HG03039 (cell line): ENCODE results near the gene MYO5B.
"Not testable (repeated sequence)": the region's sequence is repeated elsewhere in the genome, so short reads cannot be mapped to it uniquely, and the experiment has no call there.

Experiments used
- ATAC-seq: cut with Tn5 transposase; IDR thresholded peaks from one replicate; pipeline ENCODE4 v1.9.1; 2021; ENCODE audit warnings: mild to moderate bottlenecking, moderate library complexity; ENCODE audit not compliant: unreplicated experiment

The MYO5B gene

DNA sequence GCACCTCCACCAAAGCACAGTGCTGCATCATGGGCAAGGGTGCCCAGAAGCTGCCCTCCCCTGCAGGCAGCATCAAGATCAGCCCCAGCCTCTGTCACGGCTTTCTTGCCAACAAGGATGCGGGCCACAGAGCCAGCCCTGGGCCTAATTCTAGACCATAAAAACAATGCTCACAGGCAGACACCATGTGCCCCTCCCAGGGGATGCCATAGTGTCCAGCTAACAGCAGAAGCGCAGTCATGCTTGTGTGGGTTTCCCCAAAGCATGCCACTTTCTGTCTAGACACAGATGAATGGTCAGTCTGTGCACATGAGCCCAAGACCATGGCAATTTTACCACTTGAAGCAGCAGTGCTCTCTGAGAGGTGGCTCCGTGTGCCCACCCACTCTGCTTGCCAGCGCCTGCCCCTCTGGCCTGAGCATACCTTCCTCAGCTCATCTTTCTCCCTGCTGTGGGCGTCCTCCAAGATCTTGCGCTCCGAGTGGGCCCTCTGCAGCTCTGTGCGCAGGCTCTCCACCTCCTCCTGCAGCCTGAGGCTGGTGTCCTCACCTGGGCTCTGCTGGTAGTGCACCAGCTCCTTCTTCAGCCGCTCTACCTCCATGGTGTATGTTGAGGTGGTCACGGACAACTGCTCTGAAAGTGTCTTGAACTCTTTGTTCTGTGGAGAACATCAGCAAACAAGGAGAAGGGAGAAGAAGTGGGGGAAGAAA, 300.3 kb downstream of the MYO5B start:
- no peak for ATAC-seq

DNA sequence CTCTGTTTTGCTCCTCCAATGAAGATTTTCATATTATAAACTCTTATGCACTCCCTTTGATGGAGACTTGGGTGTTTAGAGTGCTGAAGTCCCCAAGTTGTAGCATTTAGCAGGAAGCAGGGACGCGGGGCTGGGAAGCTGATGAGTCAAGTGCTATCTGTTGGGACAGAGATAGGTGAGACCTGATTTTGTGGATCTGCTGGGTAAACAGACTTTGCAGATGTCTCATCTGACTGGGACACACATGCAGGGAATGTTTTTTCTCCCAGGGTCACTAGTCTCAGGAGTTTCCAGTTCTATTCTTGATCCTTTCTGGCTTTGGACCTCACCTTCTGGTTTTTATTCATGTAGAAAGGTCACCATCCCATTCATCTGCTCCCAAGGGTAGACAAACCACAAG, 301.9 kb downstream of the MYO5B start:
- no peak for ATAC-seq

DNA sequence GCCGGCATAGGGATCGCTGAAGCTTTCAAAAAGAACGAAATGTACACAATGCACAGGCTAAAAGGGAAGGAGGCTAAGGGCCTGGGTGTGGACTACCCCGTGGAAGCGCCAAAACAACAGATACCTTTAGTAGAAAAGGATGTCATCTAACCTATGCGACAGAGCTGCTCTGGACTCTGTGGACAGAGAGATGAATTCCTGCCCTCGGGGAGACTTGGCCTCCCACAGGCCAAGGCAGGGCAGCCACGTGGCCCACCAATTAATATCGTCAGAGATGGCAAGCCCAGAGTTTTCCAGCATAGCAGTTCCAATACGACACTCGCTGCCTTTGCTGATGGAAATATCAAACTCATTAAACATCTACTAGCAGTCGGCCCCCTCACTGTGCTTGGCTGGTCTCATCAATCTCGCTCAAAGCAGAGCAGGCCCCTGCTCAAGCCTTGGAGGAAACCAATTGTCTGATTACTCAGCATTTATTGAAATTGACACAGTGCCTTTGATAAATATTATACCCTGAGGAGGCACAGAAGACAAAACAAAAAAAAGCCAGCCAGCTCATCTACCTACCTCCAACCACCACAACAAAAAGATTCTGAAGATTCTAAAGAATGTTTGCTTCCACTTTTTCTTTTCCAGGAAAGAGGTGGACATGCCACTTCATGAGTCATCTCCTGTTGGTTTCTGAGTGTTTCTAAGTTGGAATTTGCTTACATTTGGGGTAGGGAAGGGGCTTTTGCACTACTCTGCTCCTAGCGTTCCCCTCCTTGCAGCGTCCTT, 302.6 kb downstream of the MYO5B start:
- no peak for ATAC-seq

DNA sequence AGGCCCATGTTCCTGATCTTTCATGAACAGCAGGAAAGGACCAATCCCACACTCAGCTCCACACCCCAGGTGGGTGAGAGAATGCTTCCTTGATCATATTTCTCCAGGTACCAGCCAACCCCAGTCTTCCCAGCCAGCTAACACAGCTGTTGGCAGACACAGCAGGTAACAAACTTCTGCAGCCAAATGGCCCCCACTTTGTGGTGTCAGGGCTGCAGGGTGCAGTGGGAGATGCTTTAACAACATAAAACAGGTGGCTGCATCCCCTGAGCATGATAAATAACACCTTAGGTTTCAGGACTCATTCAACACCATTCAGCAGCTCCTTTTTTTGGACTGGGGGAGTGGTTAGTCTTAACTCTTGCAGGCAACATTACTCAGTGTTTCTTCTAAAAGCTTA, 304.9 kb downstream of the MYO5B start:
- ATAC-seq = no peak

DNA sequence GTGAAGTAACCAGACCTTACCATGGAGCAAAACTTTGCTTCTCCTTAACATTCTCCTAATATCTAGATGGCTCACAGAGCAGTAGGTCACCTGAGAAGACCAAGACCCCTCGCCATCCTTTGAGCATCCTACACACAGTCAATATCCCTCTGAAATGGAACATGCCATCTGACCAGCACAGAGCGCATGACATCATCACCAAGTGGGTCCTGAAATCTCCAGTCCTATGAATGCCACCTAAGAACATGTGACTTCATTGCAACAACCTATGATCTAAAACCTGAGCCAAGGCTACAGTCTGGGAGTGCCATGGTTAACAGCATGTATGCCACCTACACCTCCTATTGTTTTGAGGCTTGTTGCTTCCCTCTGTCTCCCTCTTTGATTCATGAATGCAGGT, 305.4 kb downstream of the MYO5B start:
- ATAC-seq = not testable (repeated sequence)

DNA sequence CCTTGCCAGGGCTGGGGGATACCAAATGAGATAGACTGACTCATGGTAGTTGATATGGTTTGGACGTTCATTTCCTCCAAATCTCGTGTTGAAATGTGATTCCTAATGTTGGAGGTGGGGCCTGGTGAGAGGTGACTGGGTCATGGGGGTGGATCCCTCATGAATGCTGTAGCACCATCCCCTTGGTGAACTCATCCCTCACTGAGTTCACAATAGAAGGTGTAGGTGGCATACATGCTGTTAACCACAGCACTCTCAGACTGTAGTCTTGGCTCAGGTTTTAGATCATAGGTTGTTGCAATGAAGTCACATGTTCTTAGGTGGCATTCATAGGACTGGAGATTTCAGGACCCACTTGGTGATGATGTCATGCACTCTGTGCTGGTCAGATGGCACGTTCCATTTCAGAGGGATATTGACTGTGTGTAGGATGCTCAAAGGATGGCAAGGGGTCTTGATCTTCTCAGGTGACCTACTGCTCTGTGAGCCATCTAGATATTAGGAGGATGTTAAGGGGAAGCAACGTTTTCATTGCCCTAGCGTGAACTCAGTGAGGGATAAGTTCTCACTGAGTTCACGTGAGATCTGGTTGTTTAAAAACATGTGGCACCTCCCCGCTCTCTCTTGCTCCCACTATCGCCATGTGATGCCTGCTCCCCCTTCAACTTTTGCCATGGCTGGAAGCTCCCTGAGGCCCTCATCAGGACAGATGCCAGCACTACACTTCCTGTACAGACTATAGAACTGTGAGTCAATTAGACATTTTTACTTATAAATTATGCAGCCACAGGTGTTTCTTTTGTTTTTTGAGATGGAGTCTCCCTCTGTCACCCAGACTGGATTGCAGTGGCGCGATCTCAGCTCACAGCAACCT, 307.8 kb downstream of the MYO5B start:
- ATAC-seq = no peak

DNA sequence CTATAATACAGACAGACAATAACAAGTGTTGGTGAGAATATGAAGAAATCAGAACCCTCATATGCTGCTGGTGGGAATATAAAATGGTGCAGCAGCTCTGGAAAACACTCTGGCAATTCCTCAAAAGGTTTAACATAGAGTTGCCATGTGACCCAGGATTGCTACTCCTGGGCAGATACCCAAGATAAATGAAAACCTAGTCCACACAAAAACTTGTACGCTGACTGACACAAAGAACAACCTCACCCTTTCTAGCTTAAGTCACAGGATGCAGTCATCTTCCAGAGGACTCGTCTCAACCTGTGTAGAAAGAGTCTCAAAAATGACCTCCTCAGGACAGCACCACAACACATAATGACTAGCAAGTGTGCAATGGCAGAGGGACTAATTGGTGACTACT, 310.0 kb downstream of the MYO5B start:
- ATAC-seq = no peak

DNA sequence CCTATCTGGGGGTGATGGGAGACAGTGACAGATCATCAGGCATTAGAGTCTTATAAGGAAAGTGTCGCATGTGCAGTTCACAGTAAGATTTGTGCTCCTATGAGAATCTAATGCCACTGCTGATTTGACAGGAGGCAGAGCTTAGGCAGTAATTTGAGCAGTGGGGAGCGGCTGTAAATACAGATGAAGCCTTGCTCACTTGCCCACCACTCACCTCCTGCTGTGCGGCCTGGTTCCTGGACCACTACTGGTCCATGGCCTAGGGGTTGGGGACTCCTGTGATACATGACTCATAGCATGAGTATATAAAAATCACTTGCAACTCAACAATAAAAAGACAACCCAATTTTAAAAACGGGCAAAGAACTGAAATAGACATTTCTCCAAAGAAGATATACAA, 310.5 kb downstream of the MYO5B start:
- ATAC-seq = no peak

DNA sequence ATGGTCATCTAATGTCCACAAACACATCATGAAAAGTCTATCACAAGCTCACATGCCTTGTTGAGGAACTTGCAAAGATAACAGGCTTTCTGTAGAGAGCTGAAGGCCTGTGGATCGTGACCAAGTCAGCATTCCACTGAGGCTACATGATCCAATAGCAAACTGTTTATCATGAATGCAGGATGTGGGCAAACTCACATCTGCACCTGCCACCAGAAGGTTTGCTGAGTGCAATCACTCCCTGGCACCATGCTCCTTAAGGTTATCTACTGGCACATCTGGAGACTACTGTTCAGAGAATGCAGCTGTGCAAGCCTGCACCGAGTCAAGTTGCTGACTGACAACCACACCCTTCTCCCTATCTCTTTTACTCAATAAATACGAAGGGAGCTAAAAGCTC, 314.3 kb downstream of the MYO5B start:
- no peak for ATAC-seq

DNA sequence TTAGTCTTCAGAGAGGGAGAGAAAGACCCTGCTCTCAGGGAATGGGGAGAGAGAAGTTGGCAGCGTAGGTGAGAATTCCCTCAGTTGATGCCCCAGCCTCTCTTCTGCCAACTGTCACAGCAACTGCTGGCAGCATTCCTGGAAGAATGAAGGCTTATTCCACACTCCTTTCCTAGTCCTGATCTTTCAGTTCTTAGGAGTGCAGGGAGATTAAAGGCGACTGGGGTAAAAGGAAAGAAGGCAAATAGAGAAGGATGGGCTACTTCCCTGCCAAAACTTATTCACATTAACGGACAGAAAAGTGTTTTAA, 315.7 kb downstream of the MYO5B start:
- ATAC-seq = no peak

DNA sequence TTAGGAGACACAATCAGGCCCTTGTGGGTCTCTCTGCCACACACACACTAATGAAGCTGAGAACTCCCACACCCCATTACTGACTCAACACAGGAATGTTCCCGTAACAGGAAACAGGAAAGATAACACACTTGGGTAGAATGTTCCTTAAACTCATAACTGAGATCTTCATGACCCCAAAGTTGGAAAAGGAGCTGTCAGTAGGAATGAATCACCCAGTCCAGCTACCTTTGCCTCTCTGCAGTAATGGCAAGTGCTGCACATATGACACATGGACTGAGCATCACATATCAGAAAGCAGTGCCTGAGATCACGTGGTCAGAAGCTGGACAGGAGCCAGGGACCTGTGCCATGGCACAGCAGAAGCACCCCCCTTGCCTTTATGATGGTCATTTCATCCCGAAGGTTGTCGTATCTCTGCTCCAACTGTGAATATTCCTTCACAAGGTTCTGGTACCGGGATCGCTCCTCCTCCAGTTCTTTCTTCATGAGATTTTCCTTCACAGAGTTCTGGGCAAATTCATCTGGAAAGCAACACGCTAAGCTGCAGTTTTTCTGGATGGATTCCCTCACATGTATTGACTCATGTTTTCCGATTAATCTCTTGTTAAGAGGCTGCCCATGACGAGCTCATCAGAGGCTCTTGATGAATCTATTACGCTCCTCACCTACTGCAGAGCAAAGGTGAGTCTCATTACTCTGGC, 316.2 kb downstream of the MYO5B start:
- ATAC-seq = no peak

DNA sequence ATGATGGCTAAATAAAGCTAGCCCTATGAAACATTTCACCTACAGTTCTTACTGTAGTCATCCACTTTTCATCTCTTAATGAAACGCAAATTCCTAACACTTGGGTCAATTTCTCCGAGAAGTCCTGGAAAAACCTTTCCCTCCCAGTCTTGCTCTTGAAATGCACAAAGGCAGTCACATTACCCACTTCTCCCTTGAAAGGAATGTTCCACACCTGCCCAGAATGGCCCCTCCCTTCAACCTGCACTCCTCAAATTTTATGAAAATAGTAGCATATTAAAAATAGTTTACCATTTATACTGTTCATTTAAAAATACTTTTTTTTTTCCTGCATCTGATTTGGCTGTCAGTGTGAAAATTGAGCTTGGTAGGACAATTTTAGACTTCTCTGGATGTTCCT, 316.9 kb downstream of the MYO5B start:
- ATAC-seq = no peak

DNA sequence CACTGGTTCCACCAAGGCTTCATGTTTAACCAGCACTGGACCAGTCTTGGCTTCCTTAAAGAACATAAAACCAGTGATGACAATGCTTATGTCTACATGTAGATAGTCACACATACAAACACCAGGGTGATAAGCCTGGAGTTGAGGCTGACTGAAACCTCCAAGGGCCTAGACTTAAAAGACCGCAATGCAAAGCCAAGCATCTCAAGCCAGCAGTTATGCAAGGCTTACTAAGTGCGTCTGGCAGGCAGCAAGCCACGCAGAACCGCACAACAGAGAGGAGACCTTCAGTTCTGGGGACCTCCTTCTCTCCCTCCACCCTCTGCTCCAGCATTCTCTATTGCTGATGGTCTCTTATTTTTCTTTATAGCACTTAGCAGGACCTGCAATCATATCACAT, 318.4 kb downstream of the MYO5B start:
- ATAC-seq = no peak

DNA sequence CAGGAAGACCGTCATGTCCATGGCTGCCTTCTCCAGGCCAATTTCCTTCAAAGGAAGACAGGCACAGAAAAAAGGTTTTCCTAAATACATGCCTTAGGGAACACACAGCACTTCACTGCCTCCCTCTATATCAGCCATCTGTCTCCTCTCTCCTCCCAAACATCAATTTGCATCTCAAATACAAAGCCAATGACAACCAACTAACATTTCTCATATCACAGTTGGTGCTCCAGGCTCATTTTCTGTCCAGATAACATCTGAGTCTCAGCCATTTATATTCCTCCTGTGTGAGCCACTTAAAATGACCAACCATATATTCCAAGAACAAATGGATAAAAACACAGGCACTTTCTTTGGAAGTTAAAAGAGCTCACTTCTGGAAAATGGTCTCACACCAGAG, 319.2 kb downstream of the MYO5B start:
- no peak for ATAC-seq

DNA sequence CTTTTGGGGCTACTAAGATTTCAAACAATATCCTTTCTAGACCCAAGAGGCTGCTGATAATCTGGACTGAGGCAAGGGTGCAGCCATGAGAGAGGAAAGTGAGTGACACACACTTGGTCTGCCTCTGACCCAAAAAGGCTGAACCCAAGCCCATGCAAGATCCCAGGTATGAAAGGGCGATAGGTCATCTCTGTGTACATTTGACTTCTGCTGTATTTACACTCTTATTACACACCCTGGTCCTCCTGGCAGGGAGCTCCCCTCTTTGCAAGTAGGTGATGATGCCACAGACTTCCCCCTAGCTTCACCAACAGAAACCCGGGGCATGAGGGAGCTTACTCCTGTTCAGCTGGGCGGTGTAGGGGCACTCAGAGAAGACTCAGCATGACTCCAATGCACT, 319.8 kb downstream of the MYO5B start:
- ATAC-seq = no peak

DNA sequence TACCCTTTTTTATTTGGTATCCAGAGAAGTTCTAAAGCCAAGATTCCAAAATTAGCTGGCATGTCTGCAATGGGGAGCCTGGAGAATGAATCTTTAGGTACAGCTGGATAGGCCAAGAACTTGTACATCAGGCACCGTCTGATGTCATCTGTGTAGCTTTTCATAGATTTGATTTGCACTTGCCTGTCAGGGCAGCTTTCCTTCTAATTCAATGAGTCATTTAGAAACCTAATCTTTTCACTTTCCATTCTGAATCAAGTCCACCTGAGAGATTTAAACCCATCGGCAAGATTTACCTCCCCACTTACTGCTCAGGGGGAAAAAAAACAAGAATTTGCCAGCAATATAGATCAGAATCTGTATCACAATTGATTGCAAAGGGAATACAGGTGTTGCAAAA, 320.7 kb downstream of the MYO5B start:
- no peak for ATAC-seq

DNA sequence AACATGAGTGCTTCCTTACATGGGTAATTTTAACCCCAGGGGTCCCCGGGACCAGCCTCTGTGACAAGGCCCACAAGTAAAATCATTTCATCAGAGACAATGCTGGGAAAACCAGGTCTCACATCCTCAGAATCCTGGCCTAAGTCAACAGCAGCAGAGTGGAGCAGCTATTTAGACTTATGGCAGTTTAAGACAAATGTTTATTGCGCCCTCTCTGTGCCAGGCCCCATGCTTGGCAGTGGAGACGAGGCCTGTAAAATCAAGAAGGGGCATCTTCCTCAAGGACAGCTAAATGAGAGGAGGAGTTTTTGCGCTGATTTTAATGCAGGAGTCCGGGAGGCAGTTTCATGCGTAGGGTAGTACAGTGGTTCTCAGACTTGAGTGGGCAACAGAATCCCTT, 325.6 kb downstream of the MYO5B start:
- no peak for ATAC-seq

DNA sequence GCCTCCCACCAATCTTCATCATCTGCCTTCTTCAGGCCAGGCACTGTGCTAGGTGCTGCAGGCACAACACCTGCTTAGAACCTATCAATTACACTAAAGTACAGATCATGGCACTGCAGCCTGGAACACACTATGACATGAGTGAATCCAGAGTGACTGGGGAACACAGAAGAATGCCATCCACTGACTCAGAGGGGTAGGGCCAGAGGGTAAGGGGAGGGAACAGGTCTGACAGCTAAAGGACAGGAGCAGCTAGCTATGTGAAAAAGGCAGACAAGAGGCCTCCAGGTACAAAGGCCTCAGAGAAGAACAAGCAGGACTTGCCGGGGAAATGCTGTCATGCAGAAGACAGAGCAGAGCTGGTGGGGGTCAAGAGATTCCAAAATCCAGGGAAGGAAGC, 328.3 kb downstream of the MYO5B start:
- ATAC-seq = no peak

DNA sequence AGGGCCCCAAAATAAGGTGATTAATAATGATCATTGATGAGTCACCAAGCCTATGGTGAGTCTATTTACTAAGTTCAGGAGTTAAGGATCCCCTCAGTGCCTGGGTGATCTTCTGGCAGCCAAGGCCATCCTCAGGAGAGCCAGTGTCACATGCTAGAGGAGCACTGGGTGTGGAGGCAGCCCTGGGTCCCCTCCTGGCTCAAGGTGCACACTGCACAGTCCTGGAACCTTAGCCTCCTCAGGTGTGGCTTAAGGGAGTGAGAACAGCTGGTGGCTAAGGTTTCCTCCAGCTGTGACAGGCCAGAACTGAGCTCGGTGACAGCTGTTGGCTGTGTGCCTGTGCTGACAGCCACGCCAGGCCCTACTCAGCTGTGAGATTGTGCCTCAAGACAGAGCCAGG, 329.5 kb downstream of the MYO5B start:
- ATAC-seq = no peak

DNA sequence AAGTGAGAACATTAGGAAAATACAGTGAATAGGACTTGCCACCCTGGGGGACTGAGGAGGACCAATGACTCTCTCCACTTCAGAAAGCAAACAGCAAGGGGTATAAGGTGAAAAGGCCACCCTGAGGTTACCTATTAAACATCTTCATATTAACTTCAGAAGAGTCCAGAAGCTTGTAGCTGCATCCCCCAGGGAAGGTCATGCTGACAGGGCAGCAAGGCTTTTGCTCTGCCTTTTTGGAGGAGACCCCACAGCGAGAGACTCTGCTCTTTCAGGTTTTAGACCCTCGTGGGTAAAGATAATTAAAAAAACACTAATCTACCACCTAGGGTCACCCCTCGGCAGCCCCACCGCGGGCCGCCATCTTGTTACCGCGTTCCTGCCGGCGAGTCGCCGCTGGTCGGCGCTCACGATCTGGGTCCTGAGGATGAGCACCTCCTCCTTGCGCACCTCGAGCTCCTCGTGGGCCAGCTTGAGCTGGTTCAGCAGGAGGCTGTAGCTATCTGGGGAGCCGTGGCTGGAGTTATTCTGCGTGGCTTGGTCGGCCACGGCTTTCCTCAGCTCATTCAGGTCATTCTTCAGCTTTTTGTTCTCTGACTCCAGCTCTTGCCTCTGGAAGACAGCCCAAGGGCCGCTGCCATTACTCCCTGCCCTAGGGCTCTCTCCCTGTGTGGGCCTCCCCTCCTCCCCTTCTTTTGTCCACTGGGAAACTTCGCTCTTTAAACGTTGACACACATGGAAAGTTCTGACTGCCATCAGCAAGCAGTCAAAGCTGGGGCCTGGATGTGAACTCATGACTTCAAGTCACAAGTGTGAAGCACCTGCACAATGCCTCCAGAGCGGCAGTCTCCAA, 331.0 kb downstream of the MYO5B start:
- ATAC-seq = no peak
